Fibroblast of skin of abdomen (primary cell): ENCODE data around the gene PALMD. TPM values are rescaled to one million over a fixed set of nuclear protein-coding genes. Genes with fewer than 3 reads are reported as not detected.

Source experiments
- DNase-seq: peaks from one replicate; pipeline ENCODE4 v3.0.0-alpha.2; 2013
- polyA plus RNA-seq, 2 experiments: library from polyadenylated mRNA; unstranded; fragments of 120-200 nt; gene quantifications; one replicate each; pipeline ENCODE4 v1.2.1, GENCODE V29; 2013; ENCODE audit not compliant: insufficient read length in 2 of 2

PALMD gene
- polyA plus RNA-seq (2013, experiment 1 of 2; ENCODE audit: insufficient read length) = 0.80 TPM
- 0.84 TPM for polyA plus RNA-seq (2013, experiment 2 of 2; ENCODE audit: insufficient read length)

DNA sequence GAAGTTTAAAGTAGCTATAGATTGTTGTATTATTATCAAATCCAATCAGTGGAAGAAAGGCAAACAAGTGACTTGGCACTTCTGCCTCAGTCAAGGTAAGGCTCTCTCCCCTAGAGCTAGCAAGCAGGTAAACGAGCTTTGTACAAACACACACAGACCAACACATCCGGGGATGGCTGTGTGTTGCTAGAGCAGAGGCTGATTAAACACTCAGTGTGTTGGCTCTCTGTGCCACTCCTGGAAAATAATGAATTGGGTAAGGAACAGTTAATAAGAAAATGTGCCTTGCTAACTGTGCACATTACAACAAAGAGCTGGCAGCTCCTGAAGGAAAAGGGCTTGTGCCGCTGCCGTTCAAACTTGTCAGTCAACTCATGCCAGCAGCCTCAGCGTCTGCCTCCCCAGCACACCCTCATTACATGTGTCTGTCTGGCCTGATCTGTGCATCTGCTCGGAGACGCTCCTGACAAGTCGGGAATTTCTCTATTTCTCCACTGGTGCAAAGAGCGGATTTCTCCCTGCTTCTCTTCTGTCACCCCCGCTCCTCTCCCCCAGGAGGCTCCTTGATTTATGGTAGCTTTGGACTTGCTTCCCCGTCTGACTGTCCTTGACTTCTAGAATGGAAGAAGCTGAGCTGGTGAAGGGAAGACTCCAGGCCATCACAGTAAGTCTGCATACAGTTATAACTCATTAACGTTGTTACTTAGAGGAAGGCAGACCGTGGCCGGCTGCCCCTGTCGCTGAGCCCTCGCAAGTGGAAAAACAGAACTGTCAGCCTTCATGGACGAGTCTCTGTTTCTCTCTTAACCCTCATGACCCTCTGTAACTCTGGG is at the start of gene PALMD:
TSS of gene PALMD (plus strand) at position 415 of the 833 bp plus-strand sequence. CDS start at position 620, 205 bp downstream.
- DNase-seq = peak; percentile 37

GRCh38 chr1:99598738-99599411 is 47.0 kb upstream of the PALMD start:
- DNase-seq = peak; percentile 19

DNA sequence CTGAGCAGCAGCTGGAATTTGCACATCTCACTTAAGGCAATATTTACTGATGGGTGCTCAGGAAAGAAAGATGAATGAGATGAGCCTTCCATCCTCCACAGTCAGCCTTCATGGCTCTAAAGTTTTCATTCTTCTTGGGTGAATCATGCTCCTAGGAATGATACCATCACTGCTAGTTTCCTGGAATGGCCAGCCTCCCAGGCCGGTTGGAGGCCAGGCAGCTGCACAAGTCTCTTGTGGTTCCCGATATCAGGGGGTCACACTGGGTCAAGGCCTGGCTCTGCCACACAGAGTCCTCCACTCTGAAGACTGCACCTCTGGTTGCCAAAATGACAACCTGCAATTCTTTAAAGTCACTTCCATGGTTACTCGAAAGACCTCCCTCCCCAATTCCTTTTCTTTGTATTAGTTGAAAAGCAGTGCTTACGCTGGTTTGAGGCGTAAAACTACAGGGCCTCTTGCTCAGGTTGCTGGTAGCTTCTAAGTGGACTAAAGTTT is 46.2 kb upstream of the PALMD start:
- DNase-seq = peak; percentile 96

- DNase-seq = peak; percentile 13
These were observed 45.1 kb upstream of the PALMD start for GRCh38 chr1:99600782-99601181.

GRCh38 chr1:99601208-99601607 is 44.7 kb upstream of the PALMD start:
- DNase-seq = no peak

GRCh38 chr1:99601709-99602403 is 44.1 kb upstream of the PALMD start:
- DNase-seq = no peak

- no peak for DNase-seq
These were observed 43.4 kb upstream of the PALMD start for GRCh38 chr1:99602404-99602969.

GRCh38 chr1:99603699-99604560 is 42.0 kb upstream of the PALMD start:
- DNase-seq = peak; percentile 62

- no peak for DNase-seq
These were observed 39.6 kb upstream of the PALMD start for GRCh38 chr1:99606306-99606705.

DNA sequence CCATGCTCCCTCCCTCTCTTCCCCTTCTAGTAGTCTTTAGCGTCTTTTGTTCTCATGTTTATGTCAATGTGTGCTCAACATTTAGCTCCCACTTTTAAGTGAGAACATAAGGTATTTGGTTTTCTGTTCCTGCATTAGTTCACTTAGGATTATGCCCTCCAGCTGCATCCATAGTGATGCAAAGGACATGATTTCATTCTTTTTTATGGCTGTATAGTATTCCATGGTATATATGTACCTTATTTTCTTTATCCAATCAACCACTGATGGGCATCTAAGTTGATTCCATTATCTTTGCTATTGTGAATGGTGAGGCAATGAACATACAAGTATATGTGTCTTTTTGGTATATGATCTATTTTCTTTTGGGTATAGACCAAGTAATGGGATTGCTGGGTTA is 38.3 kb upstream of the PALMD start:
- no peak for DNase-seq

- no peak for DNase-seq
These were observed 37.9 kb upstream of the PALMD start for GRCh38 chr1:99608058-99608457.

GRCh38 chr1:99613716-99614115 is 32.2 kb upstream of the PALMD start:
- DNase-seq = peak; percentile 31

- no peak for DNase-seq
These were observed 31.2 kb upstream of the PALMD start for GRCh38 chr1:99614728-99615127.

DNA sequence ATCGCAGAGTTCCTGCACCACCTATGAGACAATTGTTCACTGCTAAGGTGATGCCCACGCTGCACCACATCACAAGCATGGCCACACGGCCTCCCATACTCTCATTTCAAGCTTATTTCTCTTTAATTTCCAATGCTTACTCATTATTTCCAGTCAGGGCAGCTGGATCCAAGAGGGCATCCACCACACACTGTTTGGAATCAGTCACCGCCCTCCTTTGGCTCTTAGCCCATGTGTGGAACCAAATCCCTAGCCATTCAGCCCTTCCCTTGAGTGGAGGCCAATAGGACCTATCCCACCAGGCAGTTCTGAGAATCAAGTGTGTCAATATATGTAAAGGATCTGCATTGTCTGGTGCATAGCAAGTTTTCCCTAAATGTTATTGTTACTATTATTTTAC is 26.3 kb upstream of the PALMD start:
- DNase-seq = no peak

DNA sequence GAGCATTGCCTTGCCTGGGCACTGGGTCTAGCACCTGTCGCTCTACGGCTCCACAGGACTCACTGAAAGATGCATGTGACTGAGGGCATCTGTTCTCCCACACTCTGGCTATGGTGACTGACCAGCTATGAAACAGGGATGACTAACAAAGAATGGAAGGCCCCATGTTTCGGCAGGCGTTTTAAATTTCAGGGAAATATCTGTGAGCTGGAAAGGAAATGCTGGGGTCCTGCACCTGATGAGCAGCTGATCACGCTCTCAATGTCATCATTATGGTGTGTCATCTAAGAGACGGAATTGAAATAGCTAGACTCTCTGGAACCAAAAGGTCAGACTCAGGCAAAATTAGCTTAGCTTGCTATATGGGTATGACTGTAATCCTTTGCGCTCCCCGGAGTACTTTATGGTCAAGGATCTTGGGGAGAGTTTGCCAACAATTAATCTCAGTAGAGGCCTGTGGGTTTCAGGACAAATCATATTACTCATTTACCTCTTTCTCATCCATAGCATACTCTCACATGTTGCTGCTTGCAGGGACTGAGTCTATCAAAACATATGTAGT is 24.5 kb upstream of the PALMD start:
- no peak for DNase-seq

DNA sequence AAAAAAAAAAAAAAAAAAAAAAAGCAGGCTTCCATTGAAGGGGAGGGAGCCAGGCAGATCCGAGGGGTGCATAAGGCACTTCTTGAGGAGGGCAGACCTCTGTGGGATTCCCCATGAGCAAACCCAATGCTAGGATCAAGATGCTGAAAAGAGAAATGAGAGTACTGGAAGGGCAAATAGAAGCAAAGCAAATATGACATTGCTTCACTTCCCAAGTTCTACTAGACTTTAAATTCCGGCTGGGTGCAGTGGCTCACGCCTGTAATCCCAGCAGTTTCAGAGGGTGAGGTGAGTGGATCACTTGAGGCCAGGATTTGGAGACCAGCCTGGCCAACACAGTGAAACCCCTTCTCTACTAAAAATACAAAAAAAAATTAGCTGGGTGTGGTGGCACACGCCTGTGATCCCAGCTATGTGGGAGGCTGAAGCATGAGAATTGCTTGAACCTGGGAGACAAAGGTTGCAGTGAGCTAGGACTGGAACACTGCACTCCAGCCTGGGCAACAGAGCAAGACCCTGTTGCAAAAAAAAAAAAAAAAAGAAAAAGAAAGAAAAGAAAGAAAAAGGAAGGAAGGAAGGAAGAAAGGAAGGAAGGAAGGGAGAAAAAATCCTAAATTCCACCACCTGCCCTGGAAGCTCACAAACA is 23.1 kb upstream of the PALMD start:
- no peak for DNase-seq

DNA sequence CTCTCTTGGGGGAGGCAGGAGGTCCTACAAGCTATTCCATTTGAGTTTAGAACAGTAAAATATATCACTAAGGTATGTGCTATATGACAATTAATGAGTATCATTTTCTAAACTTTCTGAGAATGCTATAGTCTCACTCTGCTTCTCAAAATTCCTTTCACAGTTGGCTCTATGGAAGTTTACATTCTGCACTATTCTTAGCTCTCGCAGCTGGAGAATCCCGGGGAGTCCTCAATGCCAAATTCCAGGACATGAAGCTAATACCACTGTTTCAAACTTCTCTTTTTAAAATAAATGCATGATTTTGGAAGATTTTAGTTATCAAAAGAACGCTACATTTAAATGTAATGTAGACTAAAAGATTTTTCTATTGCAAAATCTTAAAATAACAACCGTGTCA is 22.4 kb upstream of the PALMD start:
- no peak for DNase-seq

DNA sequence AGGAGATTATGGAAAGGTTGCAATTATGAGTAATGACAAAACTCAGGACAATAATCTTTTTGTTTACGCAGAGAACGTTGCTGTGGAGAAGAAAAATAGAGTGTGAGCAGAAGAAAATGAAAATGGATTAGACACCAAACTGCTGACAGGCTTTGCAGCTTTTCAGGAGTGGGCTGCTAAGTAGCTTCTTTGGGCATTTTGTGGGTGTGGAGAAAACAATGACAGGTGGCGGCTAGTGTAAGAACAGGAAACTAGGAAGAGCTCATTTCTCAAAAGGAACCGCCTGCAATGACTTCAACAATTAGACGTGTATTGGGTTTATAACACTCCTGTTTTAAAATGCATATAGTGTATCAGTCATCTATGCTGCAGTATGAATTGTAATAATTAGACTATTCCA is 18.3 kb upstream of the PALMD start:
- DNase-seq = no peak

DNA sequence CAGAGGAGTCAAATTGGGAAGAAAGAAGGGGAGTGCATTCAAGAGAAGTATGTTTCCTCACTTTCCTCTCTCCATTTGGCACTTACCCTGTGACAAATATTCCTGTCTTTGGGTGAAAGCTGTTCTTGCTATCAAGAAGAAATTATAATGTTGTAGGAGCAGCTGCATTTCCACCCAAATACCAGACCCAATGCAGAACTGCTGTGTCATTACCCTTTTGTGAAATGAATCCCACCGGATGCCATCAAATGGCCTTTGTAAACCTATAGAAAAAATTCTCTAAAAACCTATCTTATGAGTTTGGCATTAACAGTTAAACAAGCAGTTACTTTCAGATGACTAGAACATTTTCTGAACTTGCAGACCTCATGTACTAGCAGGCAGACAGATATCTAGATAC is 16.7 kb upstream of the PALMD start:
- DNase-seq = no peak

GRCh38 chr1:99634971-99635624 is 10.8 kb upstream of the PALMD start:
- no peak for DNase-seq
